Measurements from ENCODE around the gene KDR. TPM values are rescaled to one million over a fixed set of nuclear protein-coding genes. Genes with fewer than 3 reads are reported as not detected.

The KDR gene
- total RNA-seq, 1 donor from 2014 or later = 924 TPM

- no peak overlapping the region for H3K27ac Mint-ChIP-seq (ENCODE audit: unreplicated experiment)
- H3K27me3 Mint-ChIP-seq (ENCODE audit: unreplicated experiment) = no peaks in the 10 kb centered on the region
- peaks cover under 1% of the 10 kb centered on the region for H3K9me3 Mint-ChIP-seq (ENCODE audit: unreplicated experiment)
These were observed 89.5 kb downstream of the KDR start for GRCh38 chr4:55035892-55036291.

DNA sequence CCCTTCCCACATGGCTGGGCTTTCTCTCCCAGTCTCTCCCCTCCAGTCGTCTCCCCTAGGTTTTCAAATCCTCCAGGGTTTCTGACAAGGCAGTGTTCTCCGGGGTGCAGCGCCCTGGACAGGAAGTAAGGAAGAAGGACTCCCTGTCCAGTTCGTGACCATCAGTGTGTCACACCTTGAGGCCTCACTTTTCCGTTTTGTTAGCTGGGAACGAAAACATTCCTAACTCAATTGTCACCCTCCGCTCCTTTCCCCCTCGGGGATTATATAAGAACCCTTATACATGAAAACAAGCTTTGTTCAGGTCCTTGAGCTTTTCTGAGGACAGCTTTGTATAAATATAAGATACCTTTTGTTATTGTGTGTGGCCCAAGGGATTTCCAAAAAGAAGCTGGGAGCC lies 92.1 kb downstream of the KDR start:
- Mint-ChIP-seq H3K4me3 (ENCODE audit: unreplicated experiment) (no peak overlapping the region), H3K27me3 (ENCODE audit: unreplicated experiment) (no peaks in the 10 kb centered on the region), H3K36me3 (ENCODE audit: low read depth, unreplicated experiment) (no peaks in the 10 kb centered on the region), H3K27ac (ENCODE audit: unreplicated experiment) (no peak overlapping the region), H3K9me3 (ENCODE audit: unreplicated experiment) (no peaks in the 10 kb centered on the region), H3K4me1 (ENCODE audit: unreplicated experiment) (peaks cover 36% of the 10 kb centered on the region)
- no peak for DNase-seq (ENCODE audit: low spot score)
- TF ChIP-seq CTCF (IDR thresholded peaks at IDR 0.05; ENCODE audit: unreplicated experiment) = no peak

More at GRCh38 chr4:55035892-55036291, 89.5 kb downstream of the KDR start:
- DNase-seq (ENCODE audit: low spot score) = no peak
- H3K36me3 Mint-ChIP-seq (ENCODE audit: low read depth, unreplicated experiment) = peaks cover 5% of the 10 kb centered on the region
- TF ChIP-seq CTCF (IDR thresholded peaks at IDR 0.05; ENCODE audit: unreplicated experiment) = no peak
- H3K4me1 Mint-ChIP-seq (ENCODE audit: unreplicated experiment) = peaks cover 17% of the 10 kb centered on the region
- H3K4me3 Mint-ChIP-seq (ENCODE audit: unreplicated experiment) = no peak overlapping the region

GRCh38 chr4:55032788-55033187 lies 92.6 kb downstream of the KDR start:
- TF ChIP-seq CTCF (IDR thresholded peaks at IDR 0.05; ENCODE audit: unreplicated experiment) = no peak
- H3K9me3 Mint-ChIP-seq (ENCODE audit: unreplicated experiment) = no peaks in the 10 kb centered on the region
- H3K27ac Mint-ChIP-seq (ENCODE audit: unreplicated experiment) = peak overlapping the region; percentile 20
- no peak overlapping the region for H3K4me3 Mint-ChIP-seq (ENCODE audit: unreplicated experiment)
- H3K36me3 Mint-ChIP-seq (ENCODE audit: low read depth, unreplicated experiment) = no peaks in the 10 kb centered on the region
- no peaks in the 10 kb centered on the region for H3K27me3 Mint-ChIP-seq (ENCODE audit: unreplicated experiment)
- peaks cover 32% of the 10 kb centered on the region for H3K4me1 Mint-ChIP-seq (ENCODE audit: unreplicated experiment)
- DNase-seq (ENCODE audit: low spot score) = no peak

GRCh38 chr4:55032179-55032578 lies 93.2 kb downstream of the KDR start:
- no peaks in the 10 kb centered on the region for H3K9me3 Mint-ChIP-seq (ENCODE audit: unreplicated experiment)
- TF ChIP-seq CTCF (IDR thresholded peaks at IDR 0.05; ENCODE audit: unreplicated experiment) = no peak

DNA sequence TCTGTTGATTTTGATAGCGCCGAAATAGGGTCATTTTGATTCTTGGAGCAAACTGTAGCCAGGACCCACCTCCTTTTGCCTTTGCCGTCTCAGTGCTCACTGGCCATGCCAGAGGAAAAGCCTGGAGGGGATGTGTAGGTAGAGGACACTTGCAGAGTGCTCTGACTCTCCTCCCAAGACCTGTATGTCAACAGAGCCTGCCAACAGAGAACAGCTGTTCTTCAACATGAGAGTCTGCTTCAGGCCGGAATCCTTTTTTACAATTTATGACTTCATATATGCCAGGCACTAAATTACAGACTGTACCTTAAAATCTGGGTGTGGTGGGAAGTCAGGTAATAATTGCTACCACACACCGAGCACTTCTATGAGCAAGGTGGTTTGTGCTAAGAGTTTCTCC lies 94.2 kb downstream of the KDR start:
- Mint-ChIP-seq H3K9me3 (ENCODE audit: unreplicated experiment) (no peaks in the 10 kb centered on the region), H3K4me1 (ENCODE audit: unreplicated experiment) (peaks cover 32% of the 10 kb centered on the region), H3K27me3 (ENCODE audit: unreplicated experiment) (no peaks in the 10 kb centered on the region), H3K36me3 (ENCODE audit: low read depth, unreplicated experiment) (no peaks in the 10 kb centered on the region), H3K4me3 (ENCODE audit: unreplicated experiment) (no peak overlapping the region), H3K27ac (ENCODE audit: unreplicated experiment) (no peak overlapping the region)
- TF ChIP-seq CTCF (IDR thresholded peaks at IDR 0.05; ENCODE audit: unreplicated experiment) = no peak
- DNase-seq (ENCODE audit: low spot score) = no peak

More at GRCh38 chr4:55032179-55032578, 93.2 kb downstream of the KDR start:
- Mint-ChIP-seq H3K27ac (ENCODE audit: unreplicated experiment) (no peak overlapping the region), H3K4me1 (ENCODE audit: unreplicated experiment) (peaks cover 32% of the 10 kb centered on the region), H3K27me3 (ENCODE audit: unreplicated experiment) (no peaks in the 10 kb centered on the region), H3K4me3 (ENCODE audit: unreplicated experiment) (no peak overlapping the region), H3K36me3 (ENCODE audit: low read depth, unreplicated experiment) (no peaks in the 10 kb centered on the region)
- no peak for DNase-seq (ENCODE audit: low spot score)

All from endothelial cell (in vitro differentiated cells).